GM13976 (cell line): ENCODE measurements around the gene MDH1.

ENCODE experiments used
- DNase-seq: peaks from one replicate; pipeline ENCODE4 v3.0.0; 2012; ENCODE audit warnings: low spot score
- CTCF ChIP-seq: IDR thresholded peaks from 2 replicates; pipeline ENCODE4 v1.5.1; 2012; ENCODE audit warnings: borderline replicate concordance, mild to moderate bottlenecking; ENCODE audit not compliant: insufficient read depth; ENCODE audit errors: extremely low read depth, missing control alignments, control extremely low read depth
- in situ Hi-C: fragments of 300-500 bp; cut with MboI; formaldehyde crosslinking; loops from one replicate; pipeline ENCODE4 v1.12.0; 2022; ENCODE audit warnings: low sequenced_read_pairs, mixed read lengths, inconsistent platforms; ENCODE audit not compliant: unreplicated experiment

Gene MDH1

GRCh38 chr2:63588385-63589147, at the start of gene MDH1, which contains the start of gene WDPCP:
TSS of gene MDH1 (plus strand) at chr2:63588963. CDS start at chr2:63589044, 81 bp downstream.
TSS of gene WDPCP (minus strand) at chr2:63588477. CDS start at chr2:63588271, 206 bp downstream.
- in situ Hi-C loops, result no loop called here
- peak; percentile 79 for DNase-seq
- no peak for TF ChIP-seq CTCF

- TF ChIP-seq CTCF, result no peak
- in situ Hi-C loops, result no loop called here
- no peak for DNase-seq
These were observed 49.2 kb upstream of the MDH1 start for GRCh38 chr2:63539416-63540162.

GRCh38 chr2:63544017-63544627, 44.6 kb upstream of the MDH1 start:
- DNase-seq, result peak; percentile 27
- in situ Hi-C loops, result no loop called here

GRCh38 chr2:63545023-63545422, 43.7 kb upstream of the MDH1 start:
- no peak for DNase-seq
- TF ChIP-seq CTCF, result no peak
- in situ Hi-C loops, result no loop called here

More at GRCh38 chr2:63544017-63544627, 44.6 kb upstream of the MDH1 start:
- peak; percentile 26 for TF ChIP-seq CTCF

- DNase-seq, result no peak
- in situ Hi-C loops, result no loop called here
- TF ChIP-seq CTCF, result no peak
These were observed 35.7 kb upstream of the MDH1 start for GRCh38 chr2:63553049-63553448.

- in situ Hi-C loops, result no loop called here
- no peak for TF ChIP-seq CTCF
- DNase-seq, result no peak
These were observed 33.5 kb upstream of the MDH1 start for GRCh38 chr2:63555299-63555698.
